ENCODE data around the gene IMMT.
A peak's percentile ranks its signal among the peaks of the same experiment; 100 is the strongest.
"Not testable (repeated sequence)": the region's sequence is repeated elsewhere in the genome, so short reads cannot be mapped to it uniquely, and the experiment has no call there.

The IMMT gene

DNA sequence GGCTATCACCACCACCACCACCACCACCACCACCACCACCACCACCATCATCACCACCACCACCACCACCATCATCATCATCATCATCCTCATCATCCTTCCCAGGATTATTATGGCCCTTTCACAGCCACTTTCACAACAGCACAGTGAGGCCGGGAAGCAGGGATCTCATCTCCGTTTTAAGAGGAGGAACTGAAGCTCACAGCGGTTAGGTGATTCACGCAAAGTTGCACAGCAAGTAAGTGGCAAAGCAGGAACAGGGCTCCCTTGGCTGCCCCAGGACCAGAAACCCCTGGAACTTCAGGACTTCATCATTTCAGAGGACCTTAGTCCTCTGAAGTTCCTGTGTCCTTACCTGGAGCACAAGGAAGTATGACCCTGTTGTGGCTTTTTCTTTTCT is 30.8 kb upstream of the IMMT start:
- DNase-seq (ENCODE audit: low spot score): no peak

DNA sequence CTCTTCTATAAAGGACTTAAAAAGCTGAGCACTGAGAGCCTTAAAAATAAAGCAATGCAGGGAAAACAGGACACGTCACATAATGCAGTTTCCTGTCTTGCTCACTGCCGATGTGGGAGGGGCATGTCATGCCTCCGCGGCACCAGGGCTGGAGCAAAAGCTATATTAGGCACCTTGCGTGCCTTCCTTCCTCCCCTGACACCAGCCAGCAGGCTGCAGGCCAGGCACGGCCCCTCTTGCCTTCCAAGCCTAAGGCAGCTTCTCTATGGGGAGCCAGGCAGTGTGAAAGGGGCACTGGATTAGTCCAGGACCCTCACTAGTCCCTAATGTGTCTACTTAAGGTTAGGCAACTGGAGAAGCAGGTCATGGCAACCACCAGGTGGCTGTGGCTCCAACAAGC is 30.3 kb upstream of the IMMT start:
- no peak for DNase-seq (ENCODE audit: low spot score)

DNA sequence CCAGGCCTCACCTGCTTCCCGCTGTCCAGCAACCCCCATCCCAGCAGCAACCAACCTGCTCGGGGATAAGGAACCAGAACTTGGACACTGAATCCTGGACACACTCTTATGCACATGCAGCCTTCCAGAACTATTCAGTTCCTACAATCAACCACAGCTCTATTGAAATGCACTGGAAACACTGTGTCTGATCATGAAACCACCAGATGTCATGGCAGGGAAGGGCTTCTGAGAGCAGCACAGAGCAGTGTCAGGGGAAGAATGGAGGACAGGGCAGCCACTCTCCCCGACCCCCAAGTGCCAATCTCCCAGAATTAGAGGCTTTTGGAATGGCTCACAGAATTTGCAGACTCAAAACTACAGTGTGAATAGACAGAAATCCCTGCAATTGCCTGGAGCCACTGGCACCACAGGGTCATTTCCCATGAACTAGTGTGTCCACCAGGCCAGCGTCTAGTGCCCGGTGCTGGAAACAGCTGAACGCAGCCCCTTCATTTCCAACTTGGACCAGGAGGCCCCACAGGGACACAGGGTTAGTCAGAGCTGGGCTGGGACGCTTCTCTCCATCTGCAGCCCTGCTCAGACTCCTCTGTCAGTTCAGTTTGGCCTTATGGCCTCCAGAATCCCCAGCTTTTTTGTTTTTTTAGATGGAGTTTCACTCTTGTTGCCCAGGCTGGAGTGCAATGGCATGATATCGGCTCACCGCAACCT is 29.5 kb upstream of the IMMT start:
- no peak for DNase-seq (ENCODE audit: low spot score)

DNA sequence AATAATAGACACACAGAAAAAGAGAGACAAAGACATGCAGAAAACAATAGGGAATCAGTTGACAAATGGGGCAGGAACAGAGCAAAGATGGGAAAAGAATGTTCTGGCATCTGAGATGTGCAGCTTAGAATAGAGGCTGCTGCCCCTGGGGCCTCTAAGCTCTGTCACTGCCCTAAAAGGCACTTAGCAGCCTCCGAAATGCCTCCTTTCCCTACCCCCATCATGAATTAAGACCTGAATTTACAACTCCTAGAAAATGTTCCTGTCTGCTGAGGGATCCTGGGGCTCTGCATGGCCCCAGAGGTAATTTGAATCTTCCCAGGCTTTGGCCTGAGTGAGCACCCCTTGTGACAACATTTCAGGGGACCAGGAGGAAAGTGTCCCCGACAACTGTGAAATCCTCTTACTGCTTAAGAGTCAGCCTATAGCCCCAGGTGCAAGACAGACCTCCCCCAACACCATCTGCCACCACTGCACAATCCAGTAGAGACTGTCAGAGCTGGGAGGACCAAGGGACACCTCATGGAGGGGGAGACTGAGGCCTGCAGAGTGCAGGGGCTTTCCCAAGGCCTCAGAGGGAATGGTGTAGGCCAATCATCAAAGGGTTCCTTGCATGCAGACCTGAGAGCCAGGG is 28.8 kb upstream of the IMMT start:
- DNase-seq (ENCODE audit: low spot score): no peak

DNA sequence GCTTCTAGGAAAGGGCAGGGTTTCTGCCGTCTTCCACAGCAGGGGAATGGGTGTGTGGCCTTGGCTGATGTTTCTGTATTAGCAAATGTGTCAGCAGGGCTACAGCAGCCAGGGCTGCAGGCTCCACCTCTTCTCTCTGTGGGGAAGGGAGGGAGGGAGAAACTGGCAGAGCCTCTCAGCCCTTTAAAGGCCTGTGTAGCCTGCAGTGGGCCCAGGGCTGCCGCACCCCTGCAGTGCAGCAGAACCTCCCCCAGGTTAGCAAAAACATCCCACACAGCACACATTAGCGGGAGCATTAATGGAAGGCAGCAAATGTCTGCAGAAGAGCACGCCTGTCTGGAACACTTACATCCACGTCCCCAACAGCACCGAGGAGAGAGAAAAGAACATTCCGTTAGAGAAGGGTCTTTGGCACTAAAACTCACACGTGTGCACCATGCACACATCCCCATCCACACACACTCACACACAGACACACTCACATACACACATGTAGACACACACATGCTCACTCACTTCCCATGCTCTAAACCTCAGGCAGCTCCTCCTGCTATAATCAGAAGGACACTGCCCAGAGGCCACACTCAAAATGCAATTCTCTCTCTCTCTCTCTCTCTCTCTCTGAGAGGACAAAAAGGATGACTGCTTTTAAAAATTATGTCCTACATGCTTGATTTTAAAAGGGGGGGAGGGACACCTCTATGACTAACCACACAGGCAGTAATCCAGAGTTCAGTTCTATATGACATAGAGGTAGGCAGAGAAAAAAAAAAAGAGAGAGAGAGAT is 28.1 kb upstream of the IMMT start:
- no peak for DNase-seq (ENCODE audit: low spot score)

DNA sequence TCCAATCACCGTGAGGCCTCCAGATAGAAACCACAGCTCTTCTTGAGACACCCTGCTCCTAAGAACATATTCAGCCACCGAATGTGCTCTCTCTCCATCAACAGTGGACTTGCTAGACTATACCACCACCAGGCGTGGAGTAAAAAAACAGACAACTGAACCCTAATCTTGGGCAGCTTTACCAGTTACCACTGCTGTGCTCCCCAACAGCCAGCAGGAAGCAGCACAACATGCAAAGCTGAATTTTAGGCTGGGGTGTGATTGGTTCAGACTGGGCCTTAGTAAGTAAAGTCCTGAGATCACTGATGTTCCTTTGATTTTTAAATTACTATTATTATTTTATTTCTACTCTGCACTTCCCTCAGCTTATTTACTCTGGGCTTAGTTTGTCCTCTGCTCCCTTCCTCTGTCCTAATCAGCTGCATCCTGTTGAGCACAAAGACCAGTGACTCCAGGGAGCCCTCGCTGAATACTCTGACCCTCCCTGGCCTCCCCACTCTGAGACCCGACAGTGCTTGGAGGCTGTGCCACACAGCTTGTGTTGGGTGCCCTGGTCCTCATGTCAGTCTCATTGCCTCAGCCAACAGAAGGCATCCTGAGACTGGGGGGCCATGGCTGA is 25.9 kb upstream of the IMMT start:
- peak; percentile 74 for DNase-seq (ENCODE audit: low spot score)

DNA sequence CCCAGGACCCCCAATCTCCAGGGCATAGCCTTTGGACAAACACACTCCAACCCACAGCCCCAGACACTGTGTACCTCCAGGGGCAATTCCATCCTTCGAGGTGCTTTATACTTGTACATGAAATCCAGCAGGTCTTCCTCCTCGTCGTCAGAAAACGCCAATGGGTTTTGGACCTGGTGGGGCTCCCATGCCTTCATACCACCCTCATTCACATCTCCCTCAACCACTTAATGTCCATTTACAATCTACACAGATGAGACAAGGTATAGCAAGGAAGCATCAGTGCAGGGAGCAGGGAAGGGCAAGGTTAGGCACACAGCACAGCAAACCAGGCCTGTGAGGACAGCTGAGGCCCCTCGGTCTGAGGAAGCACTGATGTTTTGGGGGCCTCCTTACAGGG is 24.6 kb upstream of the IMMT start:
- DNase-seq (ENCODE audit: low spot score): no peak

DNA sequence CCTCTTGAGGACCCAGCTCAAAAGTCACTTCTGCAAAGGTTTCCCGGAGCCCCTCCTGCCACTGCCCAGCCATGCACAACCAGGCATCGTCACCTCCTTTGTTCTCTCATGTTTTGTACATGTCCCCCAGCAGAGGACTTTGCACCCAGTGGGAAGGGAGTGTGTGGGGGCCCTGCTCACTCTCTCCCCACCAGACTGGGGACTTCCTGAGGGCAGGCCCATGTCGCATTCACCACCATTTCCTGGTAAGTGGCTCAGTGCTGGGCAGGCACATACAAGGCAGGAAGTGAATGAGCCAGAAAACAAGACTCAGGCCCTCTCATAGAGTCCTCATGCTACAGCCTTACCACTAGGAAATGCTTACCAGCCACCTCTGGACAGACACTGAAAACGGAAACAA is 22.9 kb upstream of the IMMT start:
- no peak for DNase-seq (ENCODE audit: low spot score)

DNA sequence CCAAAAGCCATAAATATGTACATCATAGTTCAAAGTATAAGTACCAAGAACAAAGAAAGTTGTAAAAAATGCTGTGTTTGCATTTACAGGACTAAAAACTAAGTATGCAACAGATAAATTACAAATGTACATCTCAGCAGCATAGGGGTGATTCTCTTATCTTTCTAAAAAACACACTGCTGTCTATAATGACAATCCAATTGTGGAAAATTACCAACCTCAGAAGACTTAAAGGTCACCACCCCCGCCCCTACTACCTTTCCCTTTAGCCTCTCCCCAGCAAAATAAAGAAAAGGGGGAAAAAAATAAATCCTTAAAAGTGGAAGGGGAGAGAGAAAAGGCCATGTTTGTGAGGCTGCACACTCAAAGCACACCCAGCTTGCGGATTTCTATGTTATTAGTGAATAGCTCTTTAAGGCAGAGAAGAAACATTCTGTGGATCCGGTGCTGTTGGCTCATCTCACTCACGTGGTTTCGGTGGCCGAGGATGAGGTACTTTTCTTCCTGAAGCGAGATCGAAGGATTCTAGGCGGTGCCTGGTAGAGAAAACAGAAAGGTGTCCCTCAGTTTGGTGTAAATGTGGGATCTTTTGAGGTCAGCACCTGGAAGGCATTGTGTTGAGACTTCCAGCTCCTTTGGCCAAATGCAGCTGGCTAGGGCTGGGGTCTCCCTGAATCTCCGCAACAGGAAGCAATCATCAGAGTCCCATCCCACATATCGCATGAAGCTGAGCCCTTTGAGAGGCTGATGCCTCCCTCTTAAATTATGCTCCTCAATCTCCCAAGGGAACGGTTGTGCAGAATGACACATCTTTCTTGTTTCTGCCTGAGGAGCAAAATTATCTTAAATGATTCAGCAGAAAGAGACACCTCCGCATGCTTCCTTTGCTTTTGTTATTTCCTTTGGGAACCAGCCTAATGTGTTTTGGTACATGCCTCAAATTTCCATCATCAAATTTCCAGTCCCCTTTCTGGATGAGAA is 21.6 kb upstream of the IMMT start:
- peak; percentile 13 for DNase-seq (ENCODE audit: low spot score)

DNA sequence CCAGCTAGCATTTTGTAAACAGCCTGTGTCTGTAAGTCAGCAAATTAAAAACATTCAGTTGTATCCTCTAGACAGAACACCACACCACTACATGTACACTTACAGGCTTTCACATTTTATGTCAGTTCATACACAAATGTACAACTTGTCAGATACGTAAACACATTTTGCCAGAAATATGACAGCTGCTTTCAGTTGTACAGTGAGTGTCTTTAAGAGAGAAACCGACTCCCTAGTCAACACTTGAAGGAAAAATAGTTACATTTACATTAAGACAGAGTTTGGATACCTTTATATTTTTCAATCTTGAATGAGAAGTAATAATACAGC is 19.2 kb upstream of the IMMT start:
- DNase-seq (ENCODE audit: low spot score): no peak

DNA sequence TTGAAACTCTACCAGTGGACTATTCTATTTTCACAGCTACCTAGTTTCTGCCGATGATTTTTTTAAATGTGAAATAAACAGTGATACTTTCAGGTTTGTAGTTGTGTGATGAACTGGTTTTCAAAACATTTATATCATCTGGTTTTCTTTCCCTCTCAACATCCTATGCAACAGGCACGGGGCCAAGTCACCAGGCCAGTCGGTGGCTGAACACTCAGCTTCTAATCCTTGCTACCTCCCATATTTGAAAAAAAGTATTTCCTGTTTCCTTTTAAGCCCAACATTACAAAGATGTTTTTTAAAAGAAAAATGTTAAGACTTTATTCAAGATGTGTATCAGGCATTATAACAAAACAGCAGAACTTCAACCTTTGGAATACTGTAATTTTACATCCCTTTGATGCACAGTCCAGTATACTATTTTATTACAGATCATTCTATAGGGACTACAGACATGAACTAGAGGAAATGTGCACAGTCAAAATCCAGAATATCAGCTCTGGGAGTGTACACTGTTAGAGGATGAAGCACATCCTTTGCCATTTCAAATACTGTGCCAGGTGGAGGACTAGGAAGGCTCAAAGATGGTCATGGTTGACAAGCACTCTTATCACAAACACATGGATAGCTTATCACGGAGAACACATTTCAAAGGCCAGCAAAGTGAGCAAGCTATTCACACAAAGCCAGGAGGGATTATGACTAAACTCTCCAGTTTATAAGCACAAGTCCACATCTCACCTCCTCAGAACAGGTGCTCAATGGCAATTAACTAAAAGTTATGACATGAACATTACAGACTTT is 18.6 kb upstream of the IMMT start:
- peak; percentile 73 for DNase-seq (ENCODE audit: low spot score)

DNA sequence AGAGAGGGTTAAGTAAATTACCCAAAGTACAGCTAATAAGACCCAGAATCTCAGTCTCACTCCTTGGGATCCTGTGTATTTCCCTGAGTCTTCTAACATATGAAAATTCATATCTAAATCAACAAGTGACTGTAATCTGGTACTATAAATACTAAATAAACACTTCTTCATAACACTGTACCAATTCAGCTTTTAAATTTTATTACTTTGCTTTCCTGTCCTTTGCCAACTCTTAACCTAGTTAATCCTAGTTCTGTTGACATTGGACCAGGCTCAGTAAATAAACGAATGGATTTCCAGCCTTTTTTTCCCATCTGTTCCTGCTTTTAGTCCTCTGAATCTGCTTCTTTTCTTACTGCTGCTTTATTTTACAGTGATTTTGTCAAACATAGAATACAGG is 17.8 kb upstream of the IMMT start:
- DNase-seq (ENCODE audit: low spot score): no peak

DNA sequence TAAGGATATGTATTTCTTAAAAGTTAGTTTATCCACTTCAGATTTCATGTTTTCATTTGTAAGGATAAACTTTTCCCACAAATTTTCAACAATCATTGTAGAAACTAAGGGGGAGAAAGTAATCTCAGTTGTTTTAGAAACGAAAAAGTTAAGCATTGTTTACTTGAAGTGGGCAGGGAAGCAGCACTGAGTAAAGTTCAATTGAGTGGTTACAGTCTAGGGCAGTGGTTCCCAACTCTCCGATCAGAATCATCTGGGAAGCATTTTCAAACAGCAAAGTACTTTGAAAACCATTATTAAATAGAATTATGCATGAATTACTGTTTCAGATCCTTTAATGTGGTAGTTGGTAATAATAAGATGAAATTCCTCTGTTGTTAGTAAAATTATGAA is 16.5 kb upstream of the IMMT start:
- no peak for DNase-seq (ENCODE audit: low spot score)

DNA sequence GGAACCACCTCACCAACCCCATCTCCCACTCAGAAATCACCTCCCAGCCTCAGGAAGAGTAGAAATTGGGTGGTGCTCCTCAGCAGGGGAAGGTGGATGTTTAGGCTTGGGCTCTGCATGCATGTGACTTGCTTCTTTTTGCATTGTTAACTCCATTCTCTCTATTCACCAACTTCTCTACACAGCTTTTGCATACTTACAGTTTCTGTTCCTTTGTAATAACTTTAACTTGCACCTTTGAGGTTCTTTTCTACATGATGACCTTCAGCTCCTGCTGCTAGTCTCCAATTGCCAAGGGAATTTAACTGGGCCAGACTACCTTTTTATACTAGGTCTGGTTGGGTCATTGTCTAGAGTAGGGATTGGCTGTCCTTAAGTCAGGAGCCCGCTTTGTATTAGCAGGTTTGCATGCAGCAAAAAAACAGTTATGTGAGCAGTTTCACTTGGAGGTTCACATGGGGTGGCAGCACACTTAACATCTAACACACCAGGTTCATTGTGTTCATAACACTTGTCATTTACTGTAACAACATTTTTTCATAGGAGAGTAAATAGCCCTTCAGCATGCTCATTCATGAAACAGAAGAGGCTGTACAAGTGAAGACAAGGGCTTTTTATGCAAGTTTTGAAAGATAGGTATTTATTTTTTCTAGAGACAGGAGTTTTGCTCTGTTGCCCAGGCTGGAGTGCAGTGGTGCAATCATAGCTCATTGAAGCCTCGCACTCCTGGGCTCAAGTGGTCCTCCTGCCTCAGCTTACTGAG is 16.0 kb upstream of the IMMT start:
- DNase-seq (ENCODE audit: low spot score): no peak

DNA sequence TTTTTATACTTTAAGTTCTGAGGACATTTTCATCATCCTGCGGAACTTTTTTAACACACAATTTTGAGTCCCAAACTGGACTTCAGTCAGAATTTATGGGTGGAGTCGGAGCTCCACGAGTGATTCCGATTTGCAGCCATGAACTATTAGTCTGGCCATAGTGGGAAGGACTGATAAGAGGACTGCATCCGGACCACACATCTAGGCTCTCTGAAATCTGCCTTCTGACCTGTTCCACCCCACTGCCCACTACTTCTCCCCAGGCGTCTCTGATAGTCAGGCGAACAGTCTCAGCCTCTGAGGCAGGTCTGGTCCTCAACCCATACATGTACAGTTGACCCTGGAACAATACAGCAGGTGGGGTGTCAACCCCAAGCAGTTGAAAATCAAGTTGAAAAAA is 9.2 kb upstream of the IMMT start:
- no peak for DNase-seq (ENCODE audit: low spot score)

DNA sequence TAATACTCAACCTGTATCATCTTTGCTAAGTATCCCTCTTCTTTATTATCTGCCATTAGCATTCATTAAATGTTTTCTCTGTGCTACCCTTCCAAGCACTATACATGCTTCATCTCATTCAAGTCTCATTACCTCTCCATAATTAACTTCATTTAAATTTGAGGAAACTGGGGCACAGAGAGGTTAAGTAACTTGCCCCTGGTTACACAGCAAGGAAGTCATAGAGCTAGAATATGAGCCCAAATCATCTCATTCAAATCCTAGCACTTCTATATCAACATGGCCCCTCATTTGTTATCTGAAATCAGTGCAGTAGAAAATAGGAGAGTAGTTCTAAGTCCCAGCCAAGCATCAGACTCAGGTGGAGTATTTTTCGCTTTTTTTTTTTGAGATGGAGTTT is 8.4 kb upstream of the IMMT start:
- DNase-seq (ENCODE audit: low spot score): no peak

DNA sequence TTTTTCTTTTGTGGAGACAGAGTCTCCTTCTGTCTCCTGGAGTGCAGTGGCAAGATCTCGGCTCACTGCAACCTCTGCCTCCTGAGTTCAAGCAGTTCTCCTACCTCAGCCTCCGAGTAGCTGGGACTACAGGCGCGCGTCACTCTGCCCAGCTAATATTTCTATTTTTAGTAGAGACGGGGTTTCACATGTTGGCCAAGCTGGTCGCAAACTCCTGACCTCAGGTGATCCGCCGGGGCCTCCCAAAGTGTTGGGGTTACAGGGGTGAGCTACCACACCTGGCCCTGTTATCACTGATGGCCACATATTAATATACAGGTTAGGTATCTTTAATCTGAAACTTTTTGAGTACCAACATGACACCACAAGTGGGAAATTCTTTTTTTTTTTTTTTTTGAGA is 7.4 kb upstream of the IMMT start:
- DNase-seq (ENCODE audit: low spot score): no peak

DNA sequence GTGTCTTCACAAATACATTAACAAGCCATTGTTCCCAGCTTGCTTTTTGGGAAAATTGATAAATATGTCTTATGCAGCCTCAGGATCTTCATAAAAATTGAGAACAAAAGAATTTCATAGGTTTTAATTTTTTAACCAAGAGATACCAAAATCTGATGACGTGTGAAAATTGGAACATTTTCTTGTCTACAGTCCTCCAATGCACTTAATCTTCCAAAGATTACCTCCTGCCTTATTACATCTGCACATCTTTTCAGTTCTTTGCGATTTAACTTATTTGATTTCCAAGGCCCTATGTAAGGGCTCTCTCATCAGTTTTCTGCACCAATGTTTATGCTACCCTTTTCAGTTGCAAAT is 7.1 kb upstream of the IMMT start:
- no peak for DNase-seq (ENCODE audit: low spot score)

DNA sequence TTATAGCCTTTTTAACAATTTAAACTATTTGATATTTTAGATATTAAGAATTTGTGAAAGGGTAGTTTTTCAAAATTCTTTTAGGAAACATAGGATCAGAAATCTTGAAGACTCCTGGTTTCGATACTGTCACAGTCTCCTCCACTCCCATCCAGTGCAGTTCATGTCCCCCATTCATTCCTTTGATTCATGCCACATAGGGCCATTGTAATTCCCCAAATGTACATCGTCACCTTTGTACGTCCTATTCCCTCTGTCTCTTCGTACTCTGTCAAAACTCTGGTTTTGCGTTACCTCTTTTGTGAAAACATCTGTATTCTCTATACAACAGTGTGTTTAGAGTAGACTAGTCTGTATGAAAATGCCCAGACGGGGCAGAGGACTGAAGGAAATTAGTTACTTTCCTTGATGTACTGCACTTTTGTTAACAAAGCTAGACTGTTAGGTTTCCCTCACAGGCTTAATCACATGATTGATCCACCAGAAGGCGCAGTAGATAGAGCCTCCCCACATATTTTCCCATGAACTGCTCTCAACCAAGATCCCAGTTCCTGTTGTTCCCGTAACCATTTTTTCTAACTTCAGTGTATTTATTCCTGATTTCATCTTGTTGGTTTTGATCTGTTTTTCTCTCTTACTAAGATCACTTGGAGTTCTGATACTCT is 6.5 kb upstream of the IMMT start:
- DNase-seq (ENCODE audit: low spot score): no peak

DNA sequence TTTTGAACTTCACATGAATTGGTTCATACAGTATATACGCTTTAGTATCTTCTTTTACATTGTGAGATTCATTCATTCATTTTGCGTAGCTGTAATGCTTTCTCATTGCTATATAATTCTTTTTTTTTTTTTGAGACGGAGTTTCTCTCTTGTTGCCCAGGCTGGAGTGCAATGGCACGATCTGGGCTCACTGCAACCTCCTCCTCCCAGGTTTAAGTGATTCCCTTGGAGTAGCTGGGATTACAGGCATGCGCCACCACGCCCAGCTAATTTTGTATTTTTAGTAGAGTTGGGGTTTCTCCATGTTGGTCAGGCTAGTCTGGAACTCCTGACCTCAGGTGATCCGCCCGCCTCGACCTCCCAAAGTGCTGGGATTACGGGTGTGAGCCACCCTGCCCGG is 5.3 kb upstream of the IMMT start:
- DNase-seq (ENCODE audit: low spot score): not testable (repeated sequence)
